Measurements from ENCODE around the gene ZFP82.

ZFP82 gene

GRCh38 chr19:36418287-36419001, at the start of gene ZFP82:
TSS of gene ZFP82 (minus strand) at chr19:36418644. CDS start at chr19:36409789, 8,855 bp downstream.
- DNase-seq: peak; percentile 85

GRCh38 chr19:36460046-36460445, 41.6 kb upstream of the ZFP82 start:
- DNase-seq: no peak

GRCh38 chr19:36456831-36457230, 38.4 kb upstream of the ZFP82 start:
- no peak for DNase-seq

GRCh38 chr19:36449059-36449670, 30.7 kb upstream of the ZFP82 start:
- no peak for DNase-seq

GRCh38 chr19:36441339-36441738, 22.9 kb upstream of the ZFP82 start:
- no peak for DNase-seq

GRCh38 chr19:36436531-36436930, 18.1 kb upstream of the ZFP82 start:
- no peak for DNase-seq

GRCh38 chr19:36423925-36424324, 5.5 kb upstream of the ZFP82 start:
- DNase-seq: no peak

GRCh38 chr19:36421749-36422481, 3.5 kb upstream of the ZFP82 start:
- DNase-seq: no peak

- DNase-seq: no peak
These were observed 2.7 kb upstream of the ZFP82 start for GRCh38 chr19:36420961-36421748.

- DNase-seq: no peak
These were observed 625 bp downstream of the ZFP82 start for GRCh38 chr19:36417752-36418286.

GRCh38 chr19:36409841-36410240, 8.6 kb downstream of the ZFP82 start:
- no peak for DNase-seq

GRCh38 chr19:36408101-36408500, 10.3 kb downstream of the ZFP82 start:
- no peak for DNase-seq

GRCh38 chr19:36404498-36404897, 13.9 kb downstream of the ZFP82 start:
- no peak for DNase-seq

GRCh38 chr19:36401475-36401874, 17.0 kb downstream of the ZFP82 start:
- DNase-seq: no peak

- DNase-seq: no peak
These were observed 19.9 kb downstream of the ZFP82 start for GRCh38 chr19:36398571-36398970.

- DNase-seq: no peak
These were observed 25.3 kb downstream of the ZFP82 start for GRCh38 chr19:36392916-36393673.

GRCh38 chr19:36379510-36379819, 39.0 kb downstream of the ZFP82 start:
- no peak for DNase-seq

- DNase-seq: peak; percentile 87
These were observed 39.6 kb downstream of the ZFP82 start, which contains the start of gene ZFP14 for GRCh38 chr19:36378625-36379509. TSS of gene ZFP14 (minus strand) at chr19:36379201. CDS start at chr19:36367892, 11,309 bp downstream.

- no peak for DNase-seq
These were observed 40.8 kb downstream of the ZFP82 start for GRCh38 chr19:36377541-36378178.

GRCh38 chr19:36373638-36374156, 44.7 kb downstream of the ZFP82 start:
- no peak for DNase-seq

All from NCI-H2171 (cell line).